T-helper 2 cell treated with Interferon-gamma antibody and Interleukin-4, amounts not matched to agents 5 μg/mL and 100 μg/mL, for 36 hours (primary cell): ENCODE results near the gene SH3GL3.

Source experiments
- DNase-seq: peaks from one replicate; pipeline ENCODE4 v3.0.0; 2021; ENCODE audit warnings: low spot score
- H3K27ac Mint-ChIP-seq: one replicate; pipeline ENCODE4 v1.8.0; 2021; ENCODE audit warnings: mild to moderate bottlenecking, mixed read lengths
- H3K27me3 Mint-ChIP-seq: one replicate; pipeline ENCODE4 v1.8.0; 2021; ENCODE audit warnings: low read depth, mixed read lengths
- H3K36me3 Mint-ChIP-seq: one replicate; pipeline ENCODE4 v1.8.0; 2021; ENCODE audit warnings: low read depth, mixed read lengths
- H3K4me1 Mint-ChIP-seq: one replicate; pipeline ENCODE4 v1.8.0; 2021; ENCODE audit warnings: low read depth, mixed read lengths
- H3K4me3 Mint-ChIP-seq: one replicate; pipeline ENCODE4 v1.8.0; 2022; ENCODE audit warnings: mild to moderate bottlenecking, moderate library complexity, mixed read lengths
- H3K9me3 Mint-ChIP-seq: one replicate; pipeline ENCODE4 v1.8.0; 2021; ENCODE audit warnings: mixed read lengths

SH3GL3 gene

GRCh38 chr15:83652626-83653204 is 205.6 kb downstream of the SH3GL3 start:
- DNase-seq: no peak
- no peak overlapping the region for H3K27ac Mint-ChIP-seq
- no peak overlapping the region for H3K4me3 Mint-ChIP-seq
- no peaks in the 10 kb centered on the region for H3K4me1 Mint-ChIP-seq
- H3K27me3 Mint-ChIP-seq: peaks cover 35% of the 10 kb centered on the region
- H3K36me3 Mint-ChIP-seq: no peaks in the 10 kb centered on the region
- H3K9me3 Mint-ChIP-seq: no peaks in the 10 kb centered on the region

- Mint-ChIP-seq H3K27me3 (peaks cover 35% of the 10 kb centered on the region), H3K4me1 (no peaks in the 10 kb centered on the region), H3K9me3 (no peaks in the 10 kb centered on the region), H3K36me3 (no peaks in the 10 kb centered on the region), H3K4me3 (no peak overlapping the region), H3K27ac (no peak overlapping the region)
- no peak for DNase-seq
Measured at GRCh38 chr15:83653288-83653638, 206.1 kb downstream of the SH3GL3 start.

- DNase-seq: no peak
- H3K4me1 Mint-ChIP-seq: no peaks in the 10 kb centered on the region
- H3K36me3 Mint-ChIP-seq: no peaks in the 10 kb centered on the region
Measured at GRCh38 chr15:83653639-83654378, 206.7 kb downstream of the SH3GL3 start, which contains the start of gene ADAMTSL3. Gene ADAMTSL3 (plus strand): TSS chr15:83654123. CDS start chr15:83655762, 1,639 bp downstream.

GRCh38 chr15:83654379-83655236 is 207.5 kb downstream of the SH3GL3 start:
- Mint-ChIP-seq H3K4me3 (no peak overlapping the region), H3K4me1 (no peaks in the 10 kb centered on the region), H3K9me3 (no peaks in the 10 kb centered on the region), H3K36me3 (no peaks in the 10 kb centered on the region), H3K27me3 (peaks cover 35% of the 10 kb centered on the region), H3K27ac (no peak overlapping the region)
- no peak for DNase-seq

More at GRCh38 chr15:83653639-83654378, 206.7 kb downstream of the SH3GL3 start, which contains the start of gene ADAMTSL3:
- Mint-ChIP-seq H3K9me3 (no peaks in the 10 kb centered on the region), H3K4me3 (no peak within 1 kb of the TSS), H3K27me3 (peaks cover 35% of the 10 kb centered on the region), H3K27ac (no peak within 1 kb of the TSS)

GRCh38 chr15:83655237-83655616 is 208.1 kb downstream of the SH3GL3 start:
- no peak for DNase-seq
- H3K4me3 Mint-ChIP-seq: no peak overlapping the region
- no peaks in the 10 kb centered on the region for H3K36me3 Mint-ChIP-seq
- no peaks in the 10 kb centered on the region for H3K9me3 Mint-ChIP-seq
- H3K4me1 Mint-ChIP-seq: no peaks in the 10 kb centered on the region
- peaks cover 35% of the 10 kb centered on the region for H3K27me3 Mint-ChIP-seq
- H3K27ac Mint-ChIP-seq: no peak overlapping the region

- Mint-ChIP-seq H3K4me1 (no peaks in the 10 kb centered on the region), H3K9me3 (no peaks in the 10 kb centered on the region), H3K36me3 (no peaks in the 10 kb centered on the region), H3K27ac (no peak overlapping the region), H3K27me3 (peaks cover 35% of the 10 kb centered on the region), H3K4me3 (no peak overlapping the region)
- DNase-seq: no peak
Measured at GRCh38 chr15:83656192-83656591, 209.1 kb downstream of the SH3GL3 start.

GRCh38 chr15:83656943-83657528 is 209.9 kb downstream of the SH3GL3 start:
- peaks cover 31% of the 10 kb centered on the region for H3K27me3 Mint-ChIP-seq
- no peak overlapping the region for H3K4me3 Mint-ChIP-seq
- no peak overlapping the region for H3K27ac Mint-ChIP-seq
- no peaks in the 10 kb centered on the region for H3K9me3 Mint-ChIP-seq
- H3K36me3 Mint-ChIP-seq: no peaks in the 10 kb centered on the region
- DNase-seq: no peak
- H3K4me1 Mint-ChIP-seq: no peaks in the 10 kb centered on the region

- Mint-ChIP-seq H3K36me3 (no peaks in the 10 kb centered on the region), H3K9me3 (no peaks in the 10 kb centered on the region), H3K27me3 (peaks cover 27% of the 10 kb centered on the region), H3K4me1 (no peaks in the 10 kb centered on the region), H3K4me3 (no peak overlapping the region), H3K27ac (no peak overlapping the region)
- no peak for DNase-seq
Measured at GRCh38 chr15:83657549-83657948, 210.4 kb downstream of the SH3GL3 start.

GRCh38 chr15:83658430-83659416 is 211.6 kb downstream of the SH3GL3 start:
- Mint-ChIP-seq H3K27me3 (peaks cover 19% of the 10 kb centered on the region), H3K9me3 (no peaks in the 10 kb centered on the region), H3K4me3 (no peak overlapping the region), H3K36me3 (no peaks in the 10 kb centered on the region), H3K4me1 (no peaks in the 10 kb centered on the region), H3K27ac (no peak overlapping the region)
- no peak for DNase-seq

- Mint-ChIP-seq H3K4me3 (no peak overlapping the region), H3K4me1 (no peaks in the 10 kb centered on the region), H3K9me3 (no peaks in the 10 kb centered on the region), H3K36me3 (no peaks in the 10 kb centered on the region), H3K27me3 (peaks cover 18% of the 10 kb centered on the region), H3K27ac (no peak overlapping the region)
- DNase-seq: no peak
Measured at GRCh38 chr15:83659417-83659812, 212.3 kb downstream of the SH3GL3 start.

- H3K9me3 Mint-ChIP-seq: no peaks in the 10 kb centered on the region
- no peaks in the 10 kb centered on the region for H3K36me3 Mint-ChIP-seq
- DNase-seq: no peak
- no peaks in the 10 kb centered on the region for H3K4me1 Mint-ChIP-seq
- no peaks in the 10 kb centered on the region for H3K27me3 Mint-ChIP-seq
- no peak overlapping the region for H3K4me3 Mint-ChIP-seq
- H3K27ac Mint-ChIP-seq: no peak overlapping the region
Measured at GRCh38 chr15:83665480-83665879, 218.3 kb downstream of the SH3GL3 start.
